ENCODE measurements around the gene BTN2A1.

- no peak for TF ChIP-seq CTCF (conservative IDR thresholded peaks at IDR 0.05; ENCODE audit: low read depth, low read length)
- TF ChIP-seq EZH2phosphoT487 (IDR thresholded peaks at IDR 0.05; ENCODE audit: borderline replicate concordance, low read length) = no peak
- TF ChIP-seq EZH2 (IDR thresholded peaks at IDR 0.05; ENCODE audit: low read length, unreplicated experiment) = no peak
Observed at GRCh38 chr6:26473429-26473757, 15.6 kb downstream of the BTN2A1 start.
